ENCODE data around the gene TAL1.

DNA sequence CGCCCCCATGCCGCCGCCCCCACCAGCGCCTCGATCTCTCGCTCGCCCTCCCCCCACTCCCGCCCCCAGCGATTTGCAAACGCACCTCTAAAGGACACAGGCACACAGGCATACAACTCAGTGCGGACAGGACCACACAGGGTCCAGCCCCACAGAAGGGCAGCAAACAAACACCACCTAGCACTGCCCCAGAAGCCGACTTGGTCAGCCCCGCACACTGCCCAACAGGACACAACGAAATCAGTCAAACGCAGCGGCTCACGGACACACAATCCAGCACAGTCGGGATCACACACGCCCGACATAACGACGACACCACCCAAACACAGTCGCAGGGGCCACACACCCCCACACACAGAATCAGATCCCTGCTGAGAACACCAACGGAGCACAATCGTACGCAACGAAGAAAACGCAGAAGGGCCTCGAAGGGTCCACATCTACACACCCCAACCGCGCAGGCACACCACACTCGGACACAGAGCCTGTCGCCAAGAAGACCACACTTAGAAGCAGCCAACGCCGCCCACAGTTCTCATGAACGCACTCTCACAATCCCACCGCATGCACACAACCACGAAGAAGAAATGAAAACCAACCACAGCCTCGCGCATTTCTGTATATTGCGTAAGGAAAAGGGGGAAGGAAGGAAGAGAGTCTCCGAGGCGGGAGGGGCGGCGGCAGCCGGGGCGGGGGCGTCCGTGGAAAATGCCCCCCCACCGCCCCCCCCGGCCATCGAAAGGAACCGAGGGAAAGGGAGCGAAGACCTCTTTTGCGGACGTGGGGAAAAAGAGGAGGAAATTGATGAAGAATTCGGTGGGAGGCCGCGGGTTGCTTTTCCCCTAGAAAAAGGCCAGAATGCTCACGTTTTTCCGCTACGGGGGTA, 481 bp downstream of the TAL1 start:
- TF ChIP-seq POLR2AphosphoS5 (IDR thresholded peaks at IDR 0.05) = peak; percentile 83 to 95 (median 88)
- TF ChIP-seq POLR2A (IDR thresholded peaks at IDR 0.05) = no peak
- TF ChIP-seq, protein P1, sequence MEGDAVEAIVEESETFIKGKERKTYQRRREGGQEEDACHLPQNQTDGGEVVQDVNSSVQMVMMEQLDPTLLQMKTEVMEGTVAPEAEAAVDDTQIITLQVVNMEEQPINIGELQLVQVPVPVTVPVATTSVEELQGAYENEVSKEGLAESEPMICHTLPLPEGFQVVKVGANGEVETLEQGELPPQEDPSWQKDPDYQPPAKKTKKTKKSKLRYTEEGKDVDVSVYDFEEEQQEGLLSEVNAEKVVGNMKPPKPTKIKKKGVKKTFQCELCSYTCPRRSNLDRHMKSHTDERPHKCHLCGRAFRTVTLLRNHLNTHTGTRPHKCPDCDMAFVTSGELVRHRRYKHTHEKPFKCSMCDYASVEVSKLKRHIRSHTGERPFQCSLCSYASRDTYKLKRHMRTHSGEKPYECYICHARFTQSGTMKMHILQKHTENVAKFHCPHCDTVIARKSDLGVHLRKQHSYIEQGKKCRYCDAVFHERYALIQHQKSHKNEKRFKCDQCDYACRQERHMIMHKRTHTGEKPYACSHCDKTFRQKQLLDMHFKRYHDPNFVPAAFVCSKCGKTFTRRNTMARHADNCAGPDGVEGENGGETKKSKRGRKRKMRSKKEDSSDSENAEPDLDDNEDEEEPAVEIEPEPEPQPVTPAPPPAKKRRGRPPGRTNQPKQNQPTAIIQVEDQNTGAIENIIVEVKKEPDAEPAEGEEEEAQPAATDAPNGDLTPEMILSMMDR (IDR thresholded peaks at IDR 0.05) = no peak
- no peak for TF ChIP-seq EP300 (IDR thresholded peaks at IDR 0.05)
